Suprapubic skin (tissue), 4 donors: ENCODE data around the gene RAB34. TPM values are rescaled to one million over a fixed set of nuclear protein-coding genes. Genes with fewer than 3 reads are reported as not detected.
A peak's percentile ranks its signal among the peaks of the same experiment; 100 is the strongest.

Source experiments
- DNase-seq, 2 donors: peaks; one replicate each; pipeline ENCODE4 v3.0.0-alpha.2; 2019; ENCODE audit warnings: low spot score in 2 of 2
- H3K27ac ChIP-seq: fragments of 200-600 bp; sonication (generic); one replicate; pipeline ENCODE4 v1.5.1; 2019
- H3K27me3 ChIP-seq: fragments of 200-600 bp; sonication (generic); one replicate; pipeline ENCODE4 v1.5.1; 2019
- H3K36me3 ChIP-seq: fragments of 200-600 bp; sonication (generic); one replicate; pipeline ENCODE4 v1.5.1; 2019
- H3K4me1 ChIP-seq: fragments of 200-600 bp; sonication (generic); one replicate; pipeline ENCODE4 v1.5.1; 2019
- H3K4me3 ChIP-seq: fragments of 200-600 bp; sonication (generic); one replicate; pipeline ENCODE4 v1.5.1; 2019; ENCODE audit warnings: mild to moderate bottlenecking
- H3K9me3 ChIP-seq: fragments of 200-600 bp; sonication (generic); one replicate; pipeline ENCODE4 v1.5.1; 2019
- CTCF ChIP-seq, 2 donors: fragments of 200-600 bp in 1 of 2; fragments of 450-650 bp in 1 of 2; sonication (generic) in 1 of 2; IDR thresholded peaks; one replicate each; pipeline ENCODE4 v1.5.1; 2016 to 2019; ENCODE audit warnings: antibody characterized with exemption in 2 of 2, mild to moderate bottlenecking in 1 of 2, moderate library complexity in 1 of 2
- EP300 ChIP-seq: sonication (generic); formaldehyde crosslinking; IDR thresholded peaks from one replicate; pipeline ENCODE4 v1.6.1; 2017; ENCODE audit warnings: antibody characterized with exemption
- POLR2A ChIP-seq, 2 donors: fragments of 450-650 bp; IDR thresholded peaks; one replicate each; pipeline ENCODE4 v1.6.1; 2017; ENCODE audit warnings: antibody characterized with exemption in 2 of 2, mild to moderate bottlenecking in 2 of 2, moderate library complexity in 2 of 2
- POLR2AphosphoS5 ChIP-seq, 3 donors: sonication (generic); formaldehyde crosslinking; IDR thresholded peaks; one replicate each; pipeline ENCODE4 v1.6.1; 2017; ENCODE audit warnings: antibody characterized with exemption in 3 of 3
- WGBS: methylation state at CpG from one replicate; pipeline ENCODE4 v1.1.5; 2018; 5-methylcytosine and 5-hydroxymethylcytosine counted together
- total RNA-seq, 4 donors: library from RNA; depleted of rRNA; stranded (reverse); fragments of >200 nt; gene quantifications; one replicate each; pipeline ENCODE4 v1.1.0, GENCODE V29; 2016

The RAB34 gene
- total RNA-seq, 4 donors from 2014 or later = 60.7 to 96.1 (median 77.6) TPM

DNA sequence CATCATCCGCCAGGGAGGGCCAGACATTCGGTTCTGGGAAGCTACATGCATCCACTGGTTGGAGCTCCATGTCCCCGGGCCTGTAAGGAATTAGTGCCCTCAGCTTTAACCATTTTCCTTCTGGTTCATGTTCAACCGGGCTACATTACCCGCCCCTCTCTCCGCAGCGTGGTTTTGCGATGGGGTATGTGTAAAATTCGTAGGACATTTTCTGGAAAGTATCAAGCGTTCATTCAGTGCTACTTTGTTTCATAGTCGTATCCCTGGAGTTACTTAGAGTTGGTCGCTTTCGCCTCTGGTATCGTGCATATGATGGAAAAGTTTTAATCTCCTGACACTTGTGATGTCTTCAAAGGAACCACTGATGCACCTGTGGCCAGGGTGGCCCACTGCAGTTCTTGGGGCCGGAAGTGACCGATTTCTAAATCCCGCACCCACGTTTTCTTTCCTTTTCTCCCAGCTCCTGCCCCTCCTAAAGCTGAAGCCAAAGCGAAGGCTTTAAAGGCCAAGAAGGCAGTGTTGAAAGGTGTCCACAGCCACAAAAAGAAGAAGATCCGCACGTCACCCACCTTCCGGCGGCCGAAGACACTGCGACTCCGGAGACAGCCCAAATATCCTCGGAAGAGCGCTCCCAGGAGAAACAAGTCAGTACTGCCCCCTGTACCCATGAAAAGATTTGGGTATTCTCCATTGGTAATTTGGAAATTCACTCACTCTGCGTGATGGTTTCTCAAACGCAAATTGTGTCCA lies 2.8 kb upstream of the RAB34 start:
- WGBS = 3% methylated on average over 27 of the region's 30 CpGs
- peaks cover 89% of the 10 kb centered on the region for H3K4me1 ChIP-seq

DNA sequence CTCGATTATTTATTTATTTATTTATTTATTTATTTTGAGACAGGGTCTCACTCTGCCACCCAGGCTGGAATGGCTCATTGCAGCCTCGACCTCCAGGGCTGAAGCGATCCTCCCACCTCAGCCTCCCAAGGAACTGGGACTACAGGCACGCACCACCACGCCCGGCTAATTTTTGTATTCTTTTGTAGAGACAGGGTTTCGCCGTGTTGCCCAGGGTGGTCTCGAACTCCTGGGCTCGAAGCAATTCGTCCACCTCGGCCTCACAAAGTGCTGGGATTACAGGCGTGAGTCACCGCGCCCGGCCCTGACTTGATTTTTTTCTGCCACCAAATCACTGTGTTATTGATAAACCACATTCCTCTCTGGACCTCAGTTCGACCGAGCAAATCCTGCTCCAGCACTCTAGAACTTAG lies 1.4 kb upstream of the RAB34 start:
- peak overlapping the region; percentile 94 for H3K27ac ChIP-seq
- peaks cover 45% of the 10 kb centered on the region for H3K36me3 ChIP-seq
- H3K4me3 ChIP-seq = peak overlapping the region; percentile 92
- no peak for DNase-seq
- no peaks in the 10 kb centered on the region for H3K27me3 ChIP-seq
- H3K4me1 ChIP-seq = peaks cover 76% of the 10 kb centered on the region
- TF ChIP-seq POLR2AphosphoS5 (IDR thresholded peaks at IDR 0.05) (no peak), POLR2A (IDR thresholded peaks at IDR 0.05) (no peak), CTCF (IDR thresholded peaks at IDR 0.05) (no peak), EP300 (no peak)
- WGBS = 35% methylated on average over 18 of the region's 18 CpGs
- H3K9me3 ChIP-seq = no peaks in the 10 kb centered on the region

More for the DNA sequence above, 2.8 kb upstream of the RAB34 start:
- Histone ChIP-seq H3K27me3 (no peaks in the 10 kb centered on the region), H3K9me3 (no peaks in the 10 kb centered on the region), H3K4me3 (peak overlapping the region; percentile 92), H3K27ac (peak overlapping the region; percentile 94), H3K36me3 (peaks cover 39% of the 10 kb centered on the region)
- DNase-seq = no peak
- no peak for TF ChIP-seq EP300
- TF ChIP-seq POLR2AphosphoS5 (IDR thresholded peaks at IDR 0.05) = no peak

DNA sequence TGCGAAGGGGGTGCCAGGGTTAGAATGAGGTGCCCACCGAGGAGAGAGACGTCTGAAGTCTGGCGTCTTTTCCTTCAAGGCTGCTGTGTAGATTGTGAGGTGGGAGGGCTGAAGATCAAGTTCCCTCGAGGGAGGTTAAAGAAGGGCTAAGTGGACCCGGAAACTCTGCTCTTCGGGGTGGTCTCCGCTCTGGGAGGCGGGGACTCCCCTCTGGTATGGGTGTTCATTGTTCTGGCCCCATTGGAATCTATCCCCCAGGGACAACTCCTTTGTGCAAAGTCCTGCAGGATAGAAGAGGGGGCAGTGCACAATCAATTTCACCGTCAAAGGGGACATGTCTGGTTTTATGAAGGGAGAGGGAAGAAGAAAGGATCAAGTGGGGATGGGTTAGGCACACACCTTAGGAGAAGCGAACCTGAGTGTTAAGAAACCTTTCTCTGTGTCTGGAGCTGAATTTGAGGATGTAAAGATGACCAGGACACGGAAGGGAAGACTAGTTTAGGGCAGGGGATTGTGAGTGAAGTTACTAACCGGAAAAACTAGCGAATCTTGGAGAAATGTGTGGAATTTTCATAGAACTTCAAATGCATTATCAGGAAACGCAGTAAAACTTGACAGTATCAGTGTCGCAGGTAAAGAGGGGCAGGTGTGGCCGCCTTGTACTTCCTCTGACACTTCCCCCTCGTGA lies 809 bp upstream of the RAB34 start:
- Histone ChIP-seq H3K27me3 (no peaks in the 10 kb centered on the region), H3K27ac (peak overlapping the region; percentile 94), H3K4me1 (peaks cover 71% of the 10 kb centered on the region), H3K4me3 (peak overlapping the region; percentile 92), H3K36me3 (peaks cover 43% of the 10 kb centered on the region), H3K9me3 (no peaks in the 10 kb centered on the region)
- TF ChIP-seq EP300 (no peak), POLR2A (IDR thresholded peaks at IDR 0.05) (no peak), POLR2AphosphoS5 (IDR thresholded peaks at IDR 0.05) (no peak), CTCF (IDR thresholded peaks at IDR 0.05) (no peak)
- no peak for DNase-seq
- 37% methylated on average over 18 of the region's 18 CpGs for WGBS

- no peak for TF ChIP-seq POLR2AphosphoS5 (IDR thresholded peaks at IDR 0.05)
- TF ChIP-seq CTCF (IDR thresholded peaks at IDR 0.05) = no peak
- TF ChIP-seq POLR2A (IDR thresholded peaks at IDR 0.05) = no peak
- no peak for TF ChIP-seq EP300
- H3K36me3 ChIP-seq = peaks cover 29% of the 10 kb centered on the region
- peak overlapping the region; percentile 94 for H3K27ac ChIP-seq
- peak in 1 of 2 donors; percentile 82 for DNase-seq
- H3K9me3 ChIP-seq = no peaks in the 10 kb centered on the region
- H3K4me3 ChIP-seq = peak overlapping the region; percentile 92
- 26% methylated on average over 6 of the region's 63 CpGs for WGBS
- H3K27me3 ChIP-seq = no peaks in the 10 kb centered on the region
- H3K4me1 ChIP-seq = peaks cover 60% of the 10 kb centered on the region
These were observed 709 bp downstream of the RAB34 start for GRCh38 chr17:28716740-28717577.

DNA sequence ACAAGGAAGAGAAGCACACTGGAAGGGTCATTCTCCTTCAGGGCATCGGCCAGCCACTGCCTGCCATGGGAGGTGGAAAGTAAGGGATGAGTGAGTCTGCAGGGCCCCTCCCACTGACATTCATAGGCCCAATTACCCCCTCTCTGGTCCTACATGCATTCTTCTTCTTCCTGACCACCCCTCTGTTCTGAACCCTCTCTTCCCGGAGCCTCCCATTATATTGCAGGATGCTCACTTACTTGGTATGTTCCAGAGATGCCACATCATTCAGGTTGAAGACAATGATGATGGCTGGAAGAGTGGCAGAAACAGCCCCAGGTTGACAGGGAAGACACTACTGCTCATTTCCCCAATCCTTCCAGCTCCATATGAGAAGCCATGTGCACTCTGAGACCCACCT lies 2.5 kb downstream of the RAB34 start:
- H3K4me1 ChIP-seq = peaks cover 55% of the 10 kb centered on the region
- no peaks in the 10 kb centered on the region for H3K27me3 ChIP-seq
- no peak for DNase-seq
- no peak overlapping the region for H3K27ac ChIP-seq
- TF ChIP-seq CTCF (IDR thresholded peaks at IDR 0.05) (no peak), POLR2A (IDR thresholded peaks at IDR 0.05) (no peak), EP300 (no peak), POLR2AphosphoS5 (IDR thresholded peaks at IDR 0.05) (no peak)
- H3K4me3 ChIP-seq = no peak overlapping the region
- no peaks in the 10 kb centered on the region for H3K9me3 ChIP-seq
- peaks cover 23% of the 10 kb centered on the region for H3K36me3 ChIP-seq
- WGBS = 83% methylated on average over 2 of the region's 2 CpGs
